Measurements from ENCODE around the gene MALAT1.
A peak's percentile ranks its signal among the peaks of the same experiment; 100 is the strongest.
"Not testable (repeated sequence)": the region's sequence is repeated elsewhere in the genome, so short reads cannot be mapped to it uniquely, and the experiment has no call there.

The MALAT1 gene

GRCh38 chr11:65506772-65507505 lies 8.1 kb downstream of the MALAT1 start:
- Mint-ChIP-seq H3K4me3 (peak overlapping the region in 1 of 2 donors; percentile 63), H3K27ac (no peak overlapping the region), H3K36me3 (peaks cover 27 to 36% of the 10 kb centered on the region in 2 donors), H3K9me3 (no peaks in the 10 kb centered on the region), H3K27me3 (no peaks in the 10 kb centered on the region), H3K4me1 (peaks cover 36 to 60% of the 10 kb centered on the region in 2 donors)
- ATAC-seq (replicated peaks), result peak; percentile 53 to 58
- no peak for DNase-seq

- peaks cover 11 to 21% of the 10 kb centered on the region in 2 donors for H3K4me1 Mint-ChIP-seq
- DNase-seq; H3K36me3 Mint-ChIP-seq; ATAC-seq (replicated peaks); H3K27me3 Mint-ChIP-seq; H3K4me3 Mint-ChIP-seq; H3K9me3 Mint-ChIP-seq; H3K27ac Mint-ChIP-seq: not testable (repeated sequence)
Observed at GRCh38 chr11:65512311-65512710, 13.5 kb downstream of the MALAT1 start.

- Mint-ChIP-seq H3K4me3 (no peak overlapping the region), H3K27ac (peak overlapping the region; percentile 14), H3K27me3 (no peaks in the 10 kb centered on the region), H3K9me3 (no peaks in the 10 kb centered on the region), H3K36me3 (no peaks in the 10 kb centered on the region), H3K4me1 (peaks cover 2 to 7% of the 10 kb centered on the region in 2 donors)
- DNase-seq (no peak), ATAC-seq (replicated peaks) (peak; percentile 25 to 29)
Observed at GRCh38 chr11:65516135-65516968, 17.5 kb downstream of the MALAT1 start.

GRCh38 chr11:65518941-65519549 lies 20.2 kb downstream of the MALAT1 start:
- not testable (repeated sequence) for H3K9me3 Mint-ChIP-seq; H3K27me3 Mint-ChIP-seq; H3K36me3 Mint-ChIP-seq; H3K4me3 Mint-ChIP-seq; H3K27ac Mint-ChIP-seq; ATAC-seq (replicated peaks); DNase-seq
- peaks cover 17 to 34% of the 10 kb centered on the region in 2 donors for H3K4me1 Mint-ChIP-seq

GRCh38 chr11:65521777-65522521 lies 23.1 kb downstream of the MALAT1 start:
- not testable (repeated sequence) for ATAC-seq (replicated peaks); H3K4me3 Mint-ChIP-seq
- peak overlapping the region; percentile 20 for H3K27ac Mint-ChIP-seq

GRCh38 chr11:65522718-65523630 lies 24.1 kb downstream of the MALAT1 start:
- DNase-seq, H3K27me3 Mint-ChIP-seq, H3K9me3 Mint-ChIP-seq: not testable (repeated sequence)
- ATAC-seq (replicated peaks), result peak; percentile 55 to 69
- H3K36me3 Mint-ChIP-seq, result peaks cover 9 to 11% of the 10 kb centered on the region in 2 donors
- H3K4me3 Mint-ChIP-seq, result peak overlapping the region; percentile 52 to 81
- peak overlapping the region; percentile 15 for H3K27ac Mint-ChIP-seq
- peaks cover 25 to 57% of the 10 kb centered on the region in 2 donors for H3K4me1 Mint-ChIP-seq

More at GRCh38 chr11:65521777-65522521, 23.1 kb downstream of the MALAT1 start:
- H3K4me1 Mint-ChIP-seq, result peaks cover 25 to 51% of the 10 kb centered on the region in 2 donors
- H3K36me3 Mint-ChIP-seq, H3K27me3 Mint-ChIP-seq, DNase-seq, H3K9me3 Mint-ChIP-seq: not testable (repeated sequence)

- ATAC-seq (replicated peaks), result peak in 1 of 2 donors; percentile 1
- Mint-ChIP-seq H3K4me1 (peaks cover 25 to 57% of the 10 kb centered on the region in 2 donors), H3K36me3 (peaks cover 9 to 13% of the 10 kb centered on the region in 2 donors), H3K4me3 (peak overlapping the region; percentile 52 to 81), H3K27ac (peak overlapping the region; percentile 15)
- not testable (repeated sequence) for H3K9me3 Mint-ChIP-seq, DNase-seq, H3K27me3 Mint-ChIP-seq
Observed at GRCh38 chr11:65523631-65523968, 24.8 kb downstream of the MALAT1 start.

GRCh38 chr11:65524014-65524740 lies 25.3 kb downstream of the MALAT1 start:
- peak in 1 of 2 donors; percentile 11 for ATAC-seq (replicated peaks)

GRCh38 chr11:65524741-65525545 lies 26.1 kb downstream of the MALAT1 start, which contains the start of gene SCYL1:
SCYL1 (plus strand) TSS chr11:65525083; CDS start chr11:65525154, 71 bp downstream.
- Mint-ChIP-seq H3K27ac (peak within 1 kb of the TSS; percentile 93), H3K36me3 (peaks cover 12 to 20% of the 10 kb centered on the region in 2 donors), H3K4me1 (peaks cover 29 to 57% of the 10 kb centered on the region in 2 donors), H3K27me3 (no peaks in the 10 kb centered on the region), H3K9me3 (no peaks in the 10 kb centered on the region), H3K4me3 (peak within 1 kb of the TSS; percentile 82 to 87)
- ATAC-seq (replicated peaks) (peak; percentile 77 to 87), DNase-seq (peak; percentile 59)

More at GRCh38 chr11:65524014-65524740, 25.3 kb downstream of the MALAT1 start:
- Mint-ChIP-seq H3K4me3 (peak overlapping the region; percentile 56 to 70), H3K9me3 (no peaks in the 10 kb centered on the region), H3K27ac (no peak overlapping the region), H3K27me3 (no peaks in the 10 kb centered on the region), H3K36me3 (peaks cover 12 to 17% of the 10 kb centered on the region in 2 donors), H3K4me1 (peaks cover 29 to 57% of the 10 kb centered on the region in 2 donors)
- DNase-seq, result no peak

- ATAC-seq (replicated peaks), result peak; percentile 26
- no peak for DNase-seq
- Mint-ChIP-seq H3K4me3 (peak overlapping the region; percentile 82 to 87), H3K36me3 (peaks cover 12 to 27% of the 10 kb centered on the region in 2 donors), H3K27ac (peak overlapping the region; percentile 93), H3K27me3 (no peaks in the 10 kb centered on the region), H3K4me1 (peaks cover 29 to 57% of the 10 kb centered on the region in 2 donors), H3K9me3 (no peaks in the 10 kb centered on the region)
Observed at GRCh38 chr11:65525546-65526480, 27.0 kb downstream of the MALAT1 start.

GRCh38 chr11:65526744-65527143 lies 27.9 kb downstream of the MALAT1 start:
- no peak for DNase-seq
- ATAC-seq (replicated peaks), result no peak
- Mint-ChIP-seq H3K9me3 (no peaks in the 10 kb centered on the region), H3K4me3 (peak overlapping the region; percentile 28 to 82), H3K27me3 (no peaks in the 10 kb centered on the region), H3K4me1 (peaks cover 29 to 54% of the 10 kb centered on the region in 2 donors), H3K27ac (peak overlapping the region; percentile 81), H3K36me3 (peaks cover 22 to 36% of the 10 kb centered on the region in 2 donors)
